Gastrocnemius medialis (tissue), 4 donors: Measurements from ENCODE around the gene CDK18.

Experiments
- CTCF ChIP-seq, 5 experiments: fragments of 450-650 bp in 3 of 5; fragments of 200-600 bp in 2 of 5; sonication (generic) in 2 of 5; IDR thresholded peaks in 4 of 5; conservative IDR thresholded peaks in 1 of 5; 1 replicate in 4 of 5; 2 replicates in 1 of 5; pipeline ENCODE4 v1.5.1; 2016 to 2019; ENCODE audit warnings: antibody characterized with exemption in 5 of 5, mild to moderate bottlenecking in 3 of 5, moderate library complexity in 3 of 5
- POLR2A ChIP-seq, 2 donors: fragments of 450-650 bp; IDR thresholded peaks; one replicate each; pipeline ENCODE4 v1.6.1; 2017; ENCODE audit warnings: antibody characterized with exemption in 2 of 2, mild to moderate bottlenecking in 2 of 2, moderate library complexity in 2 of 2

- TF ChIP-seq CTCF (IDR thresholded peaks at IDR 0.05 in 4 of 5, conservative IDR thresholded peaks at IDR 0.05 in 1 of 5) (no peak), POLR2A (IDR thresholded peaks at IDR 0.05) (no peak)
These were observed 11.0 kb upstream of the CDK18 start for GRCh38 chr1:205493241-205494085.
